K562 (cell line): ENCODE measurements around the gene MARVELD1. TPM values are rescaled to one million over a fixed set of nuclear protein-coding genes. Genes with fewer than 3 reads are reported as not detected.

Source experiments
- ARID1B ChIP-seq: fragments of 450-650 bp; IDR thresholded peaks from 2 replicates; pipeline ENCODE4 v1.6.1; 2016; ENCODE audit warnings: antibody characterized with exemption, mild to moderate bottlenecking, inconsistent platforms
- CTBP1 ChIP-seq: fragments of 450-650 bp; IDR thresholded peaks from 2 replicates; pipeline ENCODE4 v1.6.1; 2016; ENCODE audit warnings: borderline replicate concordance
- DPF2 ChIP-seq: fragments of 450-650 bp; IDR thresholded peaks from 2 replicates; pipeline ENCODE4 v1.6.1; 2016
- EP300 ChIP-seq: IDR thresholded peaks from 2 replicates; pipeline ENCODE4 v1.6.1; 2012; ENCODE audit warnings: low read length, improper control_type of control experiment
- FOXJ2 ChIP-seq: fragments of 200-800 bp; sonication (Bioruptor generic); IDR thresholded peaks from 2 replicates; pipeline ENCODE4 v1.6.1; 2016; ENCODE audit warnings: missing genetic modification characterization, missing compliant biosample characterization
- FUS ChIP-seq: fragments of 200-400 bp; formaldehyde crosslinking; optimal IDR thresholded peaks from 2 replicates; pipeline ENCODE3; 2017; ENCODE audit warnings: low read depth, low read length
- HMGN3 ChIP-seq: IDR thresholded peaks from 2 replicates; pipeline ENCODE4 v1.6.1; 2011; ENCODE audit warnings: borderline replicate concordance, low read depth, mild to moderate bottlenecking, mixed read lengths, low read length; ENCODE audit not compliant: insufficient read length; ENCODE audit errors: extremely low read depth
- KLF10 ChIP-seq: fragments of 250-450 bp; sonication (Bioruptor Pico); IDR thresholded peaks from 2 replicates; pipeline ENCODE4 v1.6.1; 2021; ENCODE audit warnings: matching md5 sums
- L3MBTL2 ChIP-seq: fragments of 450-650 bp; IDR thresholded peaks from 2 replicates; pipeline ENCODE4 v1.6.1; 2016; ENCODE audit warnings: mild to moderate bottlenecking, moderate library complexity
- MEIS2 ChIP-seq: fragments of 450-650 bp; IDR thresholded peaks from 2 replicates; pipeline ENCODE4 v1.6.1; 2014; ENCODE audit warnings: mild to moderate bottlenecking; ENCODE audit not compliant: partially characterized antibody
- MTA3 ChIP-seq: fragments of 450-650 bp; formaldehyde crosslinking; IDR thresholded peaks from 2 replicates; pipeline ENCODE4 v1.6.1; 2017; ENCODE audit warnings: mild to moderate bottlenecking, borderline replicate concordance
- NCOR1 ChIP-seq: fragments of 450-650 bp; IDR thresholded peaks from 2 replicates; pipeline ENCODE4 v1.6.1; 2016; ENCODE audit warnings: mild to moderate bottlenecking, moderate library complexity
- POLR2AphosphoS5 ChIP-seq: IDR thresholded peaks from 2 replicates; pipeline ENCODE4 v1.6.1; 2011; ENCODE audit warnings: mild to moderate bottlenecking, low read depth, low read length, moderate library complexity; ENCODE audit not compliant: control insufficient read depth, insufficient read depth
- SMARCA4 ChIP-seq: fragments of 450-650 bp; IDR thresholded peaks from 2 replicates; pipeline ENCODE4 v1.6.1; 2016
- SOX6 ChIP-seq: fragments of 450-650 bp; IDR thresholded peaks from 2 replicates; pipeline ENCODE4 v1.6.1; 2014; ENCODE audit warnings: mild to moderate bottlenecking
- TAL1 ChIP-seq: fragments of 450-650 bp; IDR thresholded peaks from 2 replicates; pipeline ENCODE4 v1.6.1; 2016; ENCODE audit warnings: mild to moderate bottlenecking
- ZKSCAN3 ChIP-seq: fragments of 250-450 bp; sonication (Bioruptor Pico); IDR thresholded peaks from 2 replicates; pipeline ENCODE4 v1.4.0; 2020
- ZNF57 ChIP-seq: fragments of 450-650 bp; formaldehyde crosslinking; IDR thresholded peaks from 2 replicates; pipeline ENCODE4 v1.4.0; 2020; ENCODE audit warnings: mild to moderate bottlenecking, moderate library complexity
- polyA plus RNA-seq, 8 experiments: library from polyadenylated mRNA; depleted of rRNA in 4 of 8; stranded (reverse) in 5 of 8; unstranded in 3 of 8; fragments of >200 nt; fragmentation: Nextera tagmentation in 2 of 8; fragmentation: Illumina TruSeq in 1 of 8; extraction: Ambion mirVana in 2 of 8; extraction: Trizol in 1 of 8; gene quantifications; 2 replicates each; pipeline versions ENCODE4 v1.2.1 to v1.2.3, GENCODE V29; 2011 to 2014; ENCODE audit warnings: inconsistent platforms in 1 of 8, missing spikeins in 1 of 8
- total RNA-seq, 7 experiments: library from RNA; depleted of rRNA in 6 of 7; stranded (reverse); fragments of >200 nt in 6 of 7; fragmentation: Illumina TruSeq in 2 of 7; extraction: Trizol in 2 of 7; gene quantifications; 2 replicates each; pipeline versions ENCODE4 v1.2.1 to v1.2.3, GENCODE V29; 2011 to 2021; ENCODE audit warnings: low replicate concordance in 1 of 7
- TF ChIP-seq, protein P1 (sequence below): sonication (generic); formaldehyde crosslinking; IDR thresholded peaks from 2 replicates; pipeline ENCODE4 v1.8.1; 2023; ENCODE audit warnings: mild to moderate bottlenecking, missing genetic modification reagents, moderate library complexity
- TF ChIP-seq, protein P2 (sequence below): fragments of 450-650 bp; IDR thresholded peaks from 2 replicates; pipeline ENCODE4 v1.6.1; 2016
- TF ChIP-seq, protein P3 (sequence below): fragments of 450-650 bp; IDR thresholded peaks from 2 replicates; pipeline ENCODE4 v1.6.1; 2017; ENCODE audit warnings: antibody characterized with exemption
- TF ChIP-seq, protein P4 (sequence below): fragments of 450-650 bp; IDR thresholded peaks from 2 replicates; pipeline ENCODE4 v1.6.1; 2017; ENCODE audit warnings: antibody characterized with exemption, mild to moderate bottlenecking

MARVELD1 gene
- total and polyA plus RNA-seq, 9 of the 15 experiments (the other 6 are each of a cell fraction or from before 2014, with no cell fraction given), result 2.7 to 12.5 (median 5.3) TPM

DNA sequence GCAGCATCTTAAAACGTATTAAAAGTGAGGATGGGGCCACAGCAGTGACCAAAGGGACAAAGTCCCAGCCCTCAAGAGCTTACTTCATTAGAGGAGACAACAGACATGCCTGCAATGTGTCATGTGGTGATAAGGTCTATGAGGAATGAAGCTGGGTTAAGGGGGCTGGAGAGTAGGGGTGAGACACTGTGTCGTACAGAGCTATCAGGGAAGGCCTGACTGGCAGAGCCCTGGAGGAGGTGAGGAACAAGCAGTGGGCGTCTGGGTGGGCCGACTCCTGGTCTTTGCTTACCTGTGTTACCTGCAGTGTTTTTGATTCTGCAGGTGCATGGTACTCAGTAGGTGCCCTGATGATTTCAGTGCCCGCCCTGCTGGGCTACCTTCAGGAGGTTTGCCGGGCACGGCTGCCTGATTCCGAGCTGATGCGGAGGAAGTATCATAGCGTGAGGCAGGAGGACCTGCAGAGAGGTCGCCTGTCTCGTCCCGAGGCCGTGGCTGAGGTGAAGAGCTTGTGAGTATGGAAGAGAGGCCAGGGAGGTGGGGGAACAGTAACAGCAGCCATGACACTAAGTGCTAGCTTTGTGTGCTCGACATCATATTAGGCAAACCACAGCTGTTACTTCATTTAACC, 31.0 kb downstream of the MARVELD1 start (continued):
- TF ChIP-seq HMGN3 (no peak), NCOR1 (peak; percentile 63), TAL1 (peak; percentile 72), CTBP1 (peak; percentile 21; the same call in 1 of the 2 replicates), POLR2AphosphoS5 (peak; percentile 27; the same call in 1 of the 2 replicates), EP300 (peak; percentile 31; the same call in 1 of the 2 replicates), L3MBTL2 (peak; percentile 46; the same call in 1 of the 2 replicates), ARID1B (peak; percentile 85), FUS (no peak), FOXJ2 (no peak), KLF10 (CRISPR knock-in tag) (no peak), ZKSCAN3 (CRISPR knock-in tag) (no peak), ZNF57 (no peak), SMARCA4 (peak; percentile 66), MTA3 (0 out of 2 replicates have a peak, but pooled peaks have one; percentile 38), SOX6 (0 out of 2 replicates have a peak, but pooled peaks have one; percentile 35), DPF2 (peak; percentile 79; the same call in 1 of the 2 replicates), MEIS2 (peak; percentile 79)
- TF ChIP-seq, protein P1, sequence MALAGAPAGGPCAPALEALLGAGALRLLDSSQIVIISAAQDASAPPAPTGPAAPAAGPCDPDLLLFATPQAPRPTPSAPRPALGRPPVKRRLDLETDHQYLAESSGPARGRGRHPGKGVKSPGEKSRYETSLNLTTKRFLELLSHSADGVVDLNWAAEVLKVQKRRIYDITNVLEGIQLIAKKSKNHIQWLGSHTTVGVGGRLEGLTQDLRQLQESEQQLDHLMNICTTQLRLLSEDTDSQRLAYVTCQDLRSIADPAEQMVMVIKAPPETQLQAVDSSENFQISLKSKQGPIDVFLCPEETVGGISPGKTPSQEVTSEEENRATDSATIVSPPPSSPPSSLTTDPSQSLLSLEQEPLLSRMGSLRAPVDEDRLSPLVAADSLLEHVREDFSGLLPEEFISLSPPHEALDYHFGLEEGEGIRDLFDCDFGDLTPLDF (CRISPR knock-in tag), result no peak
- TF ChIP-seq, protein P2, sequence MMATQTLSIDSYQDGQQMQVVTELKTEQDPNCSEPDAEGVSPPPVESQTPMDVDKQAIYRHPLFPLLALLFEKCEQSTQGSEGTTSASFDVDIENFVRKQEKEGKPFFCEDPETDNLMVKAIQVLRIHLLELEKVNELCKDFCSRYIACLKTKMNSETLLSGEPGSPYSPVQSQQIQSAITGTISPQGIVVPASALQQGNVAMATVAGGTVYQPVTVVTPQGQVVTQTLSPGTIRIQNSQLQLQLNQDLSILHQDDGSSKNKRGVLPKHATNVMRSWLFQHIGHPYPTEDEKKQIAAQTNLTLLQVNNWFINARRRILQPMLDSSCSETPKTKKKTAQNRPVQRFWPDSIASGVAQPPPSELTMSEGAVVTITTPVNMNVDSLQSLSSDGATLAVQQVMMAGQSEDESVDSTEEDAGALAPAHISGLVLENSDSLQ, result peak; percentile 45; the same call in 1 of the 2 replicates
- TF ChIP-seq, protein P3, sequence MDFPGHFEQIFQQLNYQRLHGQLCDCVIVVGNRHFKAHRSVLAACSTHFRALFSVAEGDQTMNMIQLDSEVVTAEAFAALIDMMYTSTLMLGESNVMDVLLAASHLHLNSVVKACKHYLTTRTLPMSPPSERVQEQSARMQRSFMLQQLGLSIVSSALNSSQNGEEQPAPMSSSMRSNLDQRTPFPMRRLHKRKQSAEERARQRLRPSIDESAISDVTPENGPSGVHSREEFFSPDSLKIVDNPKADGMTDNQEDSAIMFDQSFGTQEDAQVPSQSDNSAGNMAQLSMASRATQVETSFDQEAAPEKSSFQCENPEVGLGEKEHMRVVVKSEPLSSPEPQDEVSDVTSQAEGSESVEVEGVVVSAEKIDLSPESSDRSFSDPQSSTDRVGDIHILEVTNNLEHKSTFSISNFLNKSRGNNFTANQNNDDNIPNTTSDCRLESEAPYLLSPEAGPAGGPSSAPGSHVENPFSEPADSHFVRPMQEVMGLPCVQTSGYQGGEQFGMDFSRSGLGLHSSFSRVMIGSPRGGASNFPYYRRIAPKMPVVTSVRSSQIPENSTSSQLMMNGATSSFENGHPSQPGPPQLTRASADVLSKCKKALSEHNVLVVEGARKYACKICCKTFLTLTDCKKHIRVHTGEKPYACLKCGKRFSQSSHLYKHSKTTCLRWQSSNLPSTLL, result no peak
- TF ChIP-seq, protein P4, sequence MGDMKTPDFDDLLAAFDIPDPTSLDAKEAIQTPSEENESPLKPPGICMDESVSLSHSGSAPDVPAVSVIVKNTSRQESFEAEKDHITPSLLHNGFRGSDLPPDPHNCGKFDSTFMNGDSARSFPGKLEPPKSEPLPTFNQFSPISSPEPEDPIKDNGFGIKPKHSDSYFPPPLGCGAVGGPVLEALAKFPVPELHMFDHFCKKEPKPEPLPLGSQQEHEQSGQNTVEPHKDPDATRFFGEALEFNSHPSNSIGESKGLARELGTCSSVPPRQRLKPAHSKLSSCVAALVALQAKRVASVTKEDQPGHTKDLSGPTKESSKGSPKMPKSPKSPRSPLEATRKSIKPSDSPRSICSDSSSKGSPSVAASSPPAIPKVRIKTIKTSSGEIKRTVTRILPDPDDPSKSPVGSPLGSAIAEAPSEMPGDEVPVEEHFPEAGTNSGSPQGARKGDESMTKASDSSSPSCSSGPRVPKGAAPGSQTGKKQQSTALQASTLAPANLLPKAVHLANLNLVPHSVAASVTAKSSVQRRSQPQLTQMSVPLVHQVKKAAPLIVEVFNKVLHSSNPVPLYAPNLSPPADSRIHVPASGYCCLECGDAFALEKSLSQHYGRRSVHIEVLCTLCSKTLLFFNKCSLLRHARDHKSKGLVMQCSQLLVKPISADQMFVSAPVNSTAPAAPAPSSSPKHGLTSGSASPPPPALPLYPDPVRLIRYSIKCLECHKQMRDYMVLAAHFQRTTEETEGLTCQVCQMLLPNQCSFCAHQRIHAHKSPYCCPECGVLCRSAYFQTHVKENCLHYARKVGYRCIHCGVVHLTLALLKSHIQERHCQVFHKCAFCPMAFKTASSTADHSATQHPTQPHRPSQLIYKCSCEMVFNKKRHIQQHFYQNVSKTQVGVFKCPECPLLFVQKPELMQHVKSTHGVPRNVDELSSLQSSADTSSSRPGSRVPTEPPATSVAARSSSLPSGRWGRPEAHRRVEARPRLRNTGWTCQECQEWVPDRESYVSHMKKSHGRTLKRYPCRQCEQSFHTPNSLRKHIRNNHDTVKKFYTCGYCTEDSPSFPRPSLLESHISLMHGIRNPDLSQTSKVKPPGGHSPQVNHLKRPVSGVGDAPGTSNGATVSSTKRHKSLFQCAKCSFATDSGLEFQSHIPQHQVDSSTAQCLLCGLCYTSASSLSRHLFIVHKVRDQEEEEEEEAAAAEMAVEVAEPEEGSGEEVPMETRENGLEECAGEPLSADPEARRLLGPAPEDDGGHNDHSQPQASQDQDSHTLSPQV, result no peak
